Caco-2 (cell line): Measurements from ENCODE around the gene ARIH1. TPM values are rescaled to one million over a fixed set of nuclear protein-coding genes. Genes with fewer than 3 reads are reported as not detected.
A peak's percentile ranks its signal among the peaks of the same experiment; 100 is the strongest.

Experiments
- BruUV-seq: library from RNA; stranded (reverse); fragments of 400-500 nt; replicated peaks from 2 replicates; lab custom pipeline; 2021; lab: Mats Ljungman, UMichigan
- CTCF ChIA-PET: fragments of 300-600 bp; sonication (Branson Sonifier 250); formaldehyde crosslinking; loops from one replicate; lab custom pipeline; 2022; ENCODE audit warnings: antibody characterized with exemption; lab: Charles Lee
- POLR2A ChIA-PET: fragments of 300-600 bp; sonication (Branson Sonifier 250); formaldehyde crosslinking; loops from one replicate; lab custom pipeline; 2022; ENCODE audit warnings: antibody characterized with exemption; lab: Charles Lee
- DNase-seq, 2 experiments: peaks; one replicate each; pipeline versions ENCODE4 v3.0.0 to v3.0.0-alpha.2; 2020 to 2022
- H3K27me3 ChIP-seq: replicated peaks from 2 replicates; pipeline ENCODE4 v1.6.0; 2011; ENCODE audit warnings: low read length; ENCODE audit not compliant: control insufficient read depth, insufficient read depth
- H3K36me3 ChIP-seq: 2 replicates; pipeline ENCODE4 v1.5.1; 2011; ENCODE audit warnings: low read length; ENCODE audit not compliant: control insufficient read depth, insufficient read depth
- H3K4me1 ChIP-seq: fragments of 250-450 bp; sonication (Bioruptor Pico); 2 replicates; pipeline ENCODE4 v1.5.1; 2020; ENCODE audit warnings: mild to moderate bottlenecking
- H3K4me3 ChIP-seq: 2 replicates; pipeline ENCODE4 v1.5.1; 2011; ENCODE audit warnings: low read depth, mild to moderate bottlenecking, control low read depth, low read length
- H3K9me3 ChIP-seq: fragments of 250-450 bp; sonication (Bioruptor Pico); 2 replicates; pipeline ENCODE4 v1.5.1; 2020; ENCODE audit warnings: mild to moderate bottlenecking, moderate library complexity
- H3K27ac Mint-ChIP-seq: one replicate; pipeline ENCODE4 v1.8.0; 2022; ENCODE audit warnings: mixed read lengths; ENCODE audit not compliant: unreplicated experiment
- H3K27me3 Mint-ChIP-seq: one replicate; pipeline ENCODE4 v1.8.0; 2022; ENCODE audit warnings: mixed read lengths; ENCODE audit not compliant: insufficient read depth, unreplicated experiment
- H3K36me3 Mint-ChIP-seq: one replicate; pipeline ENCODE4 v1.8.0; 2022; ENCODE audit warnings: mild to moderate bottlenecking, mixed read lengths; ENCODE audit not compliant: insufficient read depth, unreplicated experiment
- H3K4me1 Mint-ChIP-seq: one replicate; pipeline ENCODE4 v1.8.0; 2022; ENCODE audit warnings: low read depth, mixed read lengths; ENCODE audit not compliant: unreplicated experiment
- H3K4me3 Mint-ChIP-seq: one replicate; pipeline ENCODE4 v1.8.0; 2022; ENCODE audit warnings: mild to moderate bottlenecking, moderate library complexity, mixed read lengths; ENCODE audit not compliant: unreplicated experiment
- H3K9me3 Mint-ChIP-seq: one replicate; pipeline ENCODE4 v1.8.0; 2022; ENCODE audit warnings: mixed read lengths; ENCODE audit not compliant: unreplicated experiment
- CTCF ChIP-seq, 2 experiments: fragments of 200-600 bp in 1 of 2; IDR thresholded peaks; 1 replicate in 1 of 2; 2 replicates in 1 of 2; pipeline versions ENCODE4 v1.5.1 to v1.8.0; 2011 to 2022; ENCODE audit warnings: antibody characterized with exemption in 1 of 2, control low read depth in 1 of 2, inconsistent platforms in 1 of 2, low read depth in 1 of 2, low read length in 1 of 2, mild to moderate bottlenecking in 1 of 2, moderate library complexity in 1 of 2; ENCODE audit not compliant: insufficient read depth in 1 of 2, severe bottlenecking in 1 of 2, unreplicated experiment in 1 of 2
- intact Hi-C: fragments of 100-400 bp; cut with micrococcal nuclease; formaldehyde crosslinking; loops from one replicate; pipeline ENCODE4 v1.10.0; 2022; ENCODE audit not compliant: unreplicated experiment
- total RNA-seq: library from RNA; stranded (reverse); gene quantifications from 2 replicates; pipeline ENCODE4 v1.2.3, GENCODE V29; 2022

ARIH1 gene
- total RNA-seq, 1 experiment from 2014 or later = 126 TPM

GRCh38 chr15:72592676-72593075 lies 118.5 kb downstream of the ARIH1 start:
- Histone ChIP-seq H3K4me1 (no peaks in the 10 kb centered on the region), H3K27me3 (no peaks in the 10 kb centered on the region), H3K36me3 (no peaks in the 10 kb centered on the region), H3K9me3 (no peaks in the 10 kb centered on the region), H3K4me3 (no peak overlapping the region)
- Mint-ChIP-seq H3K4me3 (no peak overlapping the region), H3K27me3 (no peaks in the 10 kb centered on the region), H3K27ac (no peak overlapping the region), H3K36me3 (peaks cover 15% of the 10 kb centered on the region), H3K4me1 (no peaks in the 10 kb centered on the region), H3K9me3 (no peaks in the 10 kb centered on the region)
- BruUV-seq = no TSS peak
- ChIA-PET CTCF (no interaction called here), POLR2A (no interaction called here)
- no peak for TF ChIP-seq CTCF (IDR thresholded peaks at IDR 0.05; ENCODE audit: insufficient read depth in 1 of 2, low read depth in 1 of 2, low read length in 1 of 2, severe bottlenecking in 1 of 2, unreplicated experiment in 1 of 2)
- intact Hi-C loops = no loop called here
- DNase-seq = no peak

GRCh38 chr15:72593838-72594237 lies 119.7 kb downstream of the ARIH1 start:
- Histone ChIP-seq H3K9me3 (no peaks in the 10 kb centered on the region), H3K27me3 (no peaks in the 10 kb centered on the region), H3K4me1 (no peaks in the 10 kb centered on the region), H3K4me3 (no peak overlapping the region), H3K36me3 (no peaks in the 10 kb centered on the region)
- no TSS peak for BruUV-seq
- no peak overlapping the region for H3K27ac Mint-ChIP-seq
- H3K4me1 Mint-ChIP-seq = no peaks in the 10 kb centered on the region
- no peaks in the 10 kb centered on the region for H3K9me3 Mint-ChIP-seq
- no peak for TF ChIP-seq CTCF (IDR thresholded peaks at IDR 0.05; ENCODE audit: insufficient read depth in 1 of 2, low read depth in 1 of 2, low read length in 1 of 2, severe bottlenecking in 1 of 2, unreplicated experiment in 1 of 2)
- intact Hi-C loops = no loop called here
- CTCF ChIA-PET = no interaction called here
- no peaks in the 10 kb centered on the region for H3K27me3 Mint-ChIP-seq
- no peak overlapping the region for H3K4me3 Mint-ChIP-seq
- no peak for DNase-seq
- peaks cover 12% of the 10 kb centered on the region for H3K36me3 Mint-ChIP-seq
- POLR2A ChIA-PET = interaction anchor here (0.7 kb wide), 1 partner anchor 138 kb away, joined by 5 read pairs; no protein-coding TSS in a partner anchor

GRCh38 chr15:72599855-72600464 lies 125.8 kb downstream of the ARIH1 start:
- Mint-ChIP-seq H3K27me3 (no peaks in the 10 kb centered on the region), H3K36me3 (peaks cover 28% of the 10 kb centered on the region), H3K27ac (no peak overlapping the region), H3K4me1 (no peaks in the 10 kb centered on the region), H3K4me3 (no peak overlapping the region), H3K9me3 (no peaks in the 10 kb centered on the region)
- intact Hi-C loops = loop anchor here (10.0 kb wide), 1 partner anchor 75 kb away; no protein-coding TSS in a partner anchor
- no TSS peak for BruUV-seq
- Histone ChIP-seq H3K9me3 (no peaks in the 10 kb centered on the region), H3K36me3 (no peaks in the 10 kb centered on the region), H3K4me1 (no peaks in the 10 kb centered on the region), H3K4me3 (no peak overlapping the region), H3K27me3 (no peaks in the 10 kb centered on the region)
- POLR2A ChIA-PET = no interaction called here
- CTCF ChIA-PET = interaction anchor here (0.6 to 2.6 kb wide), 9 partner anchors 10 to 555 kb away, joined by 3 to 15 read pairs (median 3); partner anchors contain the start of genes BBS4 and HIGD2B
- peak; percentile 52 to 55 for TF ChIP-seq CTCF (IDR thresholded peaks at IDR 0.05; ENCODE audit: insufficient read depth in 1 of 2, low read depth in 1 of 2, low read length in 1 of 2, severe bottlenecking in 1 of 2, unreplicated experiment in 1 of 2)
- DNase-seq = peak in 1 of 2 experiments; percentile 56
